ENCODE results near the gene SFR1. TPM values are rescaled to one million over a fixed set of nuclear protein-coding genes. Genes with fewer than 3 reads are reported as not detected.

SFR1 gene
- total RNA-seq, 2 experiments from 2014 or later: 13.9 to 14.8 TPM

DNA sequence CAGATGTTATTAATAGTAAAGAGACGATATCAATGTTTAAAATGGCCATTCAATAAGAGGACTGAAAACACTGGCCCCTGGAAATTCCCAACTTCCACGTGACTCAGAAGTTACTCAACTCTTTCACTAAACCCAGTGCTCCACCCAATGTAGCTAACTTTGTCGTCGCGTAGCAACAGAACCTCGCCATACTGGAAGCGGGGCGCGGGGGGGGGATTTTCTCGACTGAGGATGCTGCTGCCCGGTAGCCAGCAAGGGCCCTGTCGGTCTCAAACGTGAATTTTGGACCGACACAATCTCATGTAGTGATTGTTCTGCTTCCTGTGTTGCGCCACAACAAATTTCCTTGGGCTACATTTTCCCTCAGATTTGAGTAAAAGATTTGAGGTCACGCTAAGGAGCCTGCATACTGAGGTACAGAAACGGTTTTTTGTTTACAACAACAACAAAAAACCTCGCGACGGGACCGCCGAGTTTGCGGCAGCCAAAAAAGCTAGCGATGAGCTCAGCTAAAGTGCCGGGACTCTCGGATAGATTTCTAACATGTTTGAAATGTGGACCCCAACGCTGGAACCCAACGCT lies 977 bp upstream of the SFR1 start:
- BruUV-seq (replicated peaks): TSS peak; percentile 99
- no peaks in the 10 kb centered on the region for H4K20me1 ChIP-seq (ENCODE audit: insufficient read depth, low read length)
- H3K4me1 ChIP-seq (ENCODE audit: insufficient read depth, low read length, poor library complexity, severe bottlenecking): peaks cover 31% of the 10 kb centered on the region
- POLR2A ChIA-PET: interaction anchor here (0.6 to 2.6 kb wide), 17 partner anchors 9 to 357 kb away, joined by 3 to 13 read pairs (median 4); partner anchors contain the start of genes GSTO2 and STN1
- H3K4me2 ChIP-seq (ENCODE audit: low read length): peak overlapping the region; percentile 89
- no peaks in the 10 kb centered on the region for H3K9me3 ChIP-seq (ENCODE audit: low read length)
- H3K36me3 ChIP-seq (ENCODE audit: insufficient read depth, low read length): peaks cover 7% of the 10 kb centered on the region
- peaks cover 10% of the 10 kb centered on the region; the same call in 1 of the 2 replicates for H3K79me2 ChIP-seq (ENCODE audit: insufficient read depth, low read depth, low read length)
- H3K9me2 ChIP-seq (ENCODE audit: insufficient read depth, low read length): no peaks in the 10 kb centered on the region
- peak overlapping the region; percentile 82 for H3K27ac ChIP-seq (ENCODE audit: low read depth, low read length, poor library complexity, severe bottlenecking)
- CTCF ChIA-PET (ENCODE audit: unreplicated experiment): interaction anchor here (0.5 to 1.0 kb wide), 5 partner anchors 25 to 1376 kb away, joined by 3 to 8 read pairs (median 4); no protein-coding TSS in a partner anchor
- TF ChIP-seq EZH2phosphoT487 (IDR thresholded peaks at IDR 0.05; ENCODE audit: borderline replicate concordance, low read depth, low read length): no peak
- no peak for TF ChIP-seq CTCF (conservative IDR thresholded peaks at IDR 0.05; ENCODE audit: low read length)
- DNase-seq (ENCODE audit: low spot score): peak; percentile 60
- peak overlapping the region; percentile 71 for H3K4me3 ChIP-seq (ENCODE audit: low read depth, low read length, poor library complexity, severe bottlenecking)
- H2AFZ ChIP-seq (ENCODE audit: low read length): peak overlapping the region; percentile 91
- intact Hi-C loops (cut with micrococcal nuclease; ENCODE audit: unreplicated experiment): loop anchor here (1.0 to 5.0 kb wide), 7 partner anchors 146 to 409 kb away; partner anchors contain the start of genes CFAP58, GSTO2, ITPRIP and SLK

DNA sequence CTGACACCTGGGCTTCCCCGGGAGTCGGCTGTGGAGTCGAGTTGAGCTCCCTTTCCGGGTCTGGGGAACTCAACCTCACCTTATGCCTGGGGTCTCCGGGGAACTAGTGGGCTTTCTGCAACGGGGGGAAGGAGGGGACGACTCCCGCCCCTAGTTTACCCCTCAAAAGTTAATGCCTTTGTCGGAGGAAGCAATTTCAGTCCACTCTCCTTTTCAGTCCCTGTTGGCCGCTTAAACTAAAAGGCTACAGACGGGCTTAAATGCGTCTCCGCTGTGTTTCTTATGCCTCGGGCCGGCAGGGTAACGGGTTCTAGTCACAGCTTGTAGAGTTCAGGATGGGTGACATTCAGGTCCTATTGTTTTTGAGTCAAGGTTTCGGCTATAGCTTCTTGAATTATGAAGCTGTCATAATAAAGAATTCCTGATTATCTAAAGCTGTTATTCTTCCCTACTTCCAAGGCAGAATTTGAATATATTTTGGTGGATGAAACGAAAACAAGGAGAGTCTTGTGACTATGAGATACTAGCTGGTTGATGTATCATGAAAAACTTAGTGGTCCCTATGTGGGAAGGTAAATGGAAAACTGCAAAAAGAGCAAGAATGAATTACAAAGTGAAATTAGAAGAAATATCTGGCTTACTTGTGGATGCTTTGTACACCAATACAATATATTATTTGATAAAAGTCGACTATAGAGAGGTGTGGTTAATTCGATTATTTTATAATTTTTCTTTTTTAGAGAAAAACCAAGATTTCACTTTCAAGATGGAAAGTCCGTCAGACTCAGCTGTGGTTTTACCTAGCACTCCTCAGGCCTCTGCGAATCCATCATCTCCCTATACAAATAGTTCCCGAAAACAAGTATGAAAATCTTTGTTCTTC lies 495 bp downstream of the SFR1 start:
- TSS peak; percentile 87 for BruUV-seq (replicated peaks)
- Histone ChIP-seq H3K79me2 (ENCODE audit: insufficient read depth, low read depth, low read length) (peaks cover 10% of the 10 kb centered on the region; the same call in 1 of the 2 replicates), H3K4me2 (ENCODE audit: low read length) (peak overlapping the region; percentile 80), H3K36me3 (ENCODE audit: insufficient read depth, low read length) (peaks cover 7% of the 10 kb centered on the region), H3K9me2 (ENCODE audit: insufficient read depth, low read length) (no peaks in the 10 kb centered on the region), H3K9me3 (ENCODE audit: low read length) (no peaks in the 10 kb centered on the region), H4K20me1 (ENCODE audit: insufficient read depth, low read length) (no peaks in the 10 kb centered on the region), H3K4me3 (ENCODE audit: low read depth, low read length, poor library complexity, severe bottlenecking) (peak overlapping the region; percentile 74), H3K4me1 (ENCODE audit: insufficient read depth, low read length, poor library complexity, severe bottlenecking) (peaks cover 31% of the 10 kb centered on the region), H2AFZ (ENCODE audit: low read length) (peak overlapping the region; percentile 27), H3K27ac (ENCODE audit: low read depth, low read length, poor library complexity, severe bottlenecking) (peak overlapping the region; percentile 67)
- intact Hi-C loops (cut with micrococcal nuclease; ENCODE audit: unreplicated experiment): loop anchor here (2.0 to 5.0 kb wide), 5 partner anchors 140 to 410 kb away; partner anchors contain the start of genes CFAP58, GSTO2 and ITPRIP
- peak; percentile 59 for DNase-seq (ENCODE audit: low spot score)
- no peak for TF ChIP-seq CTCF (conservative IDR thresholded peaks at IDR 0.05; ENCODE audit: low read length)
- TF ChIP-seq EZH2phosphoT487 (IDR thresholded peaks at IDR 0.05; ENCODE audit: borderline replicate concordance, low read depth, low read length): no peak
- CTCF ChIA-PET (ENCODE audit: unreplicated experiment): interaction anchor here (0.8 to 1.0 kb wide), 3 partner anchors 44 to 169 kb away, joined by 3 to 4 read pairs (median 3); no protein-coding TSS in a partner anchor
- POLR2A ChIA-PET: interaction anchor here (0.9 to 2.6 kb wide), 19 partner anchors 9 to 732 kb away, joined by 3 to 13 read pairs (median 4); partner anchors contain the start of genes GSTO2 and STN1
